Measurements from ENCODE around the gene KIAA0319L. TPM values are rescaled to one million over a fixed set of nuclear protein-coding genes. Genes with fewer than 3 reads are reported as not detected.

The KIAA0319L gene
- polyA plus RNA-seq, 1 donor (not counting 4 experiments of a cell fraction or from before 2014, with no cell fraction given), result 23.8 TPM

DNA sequence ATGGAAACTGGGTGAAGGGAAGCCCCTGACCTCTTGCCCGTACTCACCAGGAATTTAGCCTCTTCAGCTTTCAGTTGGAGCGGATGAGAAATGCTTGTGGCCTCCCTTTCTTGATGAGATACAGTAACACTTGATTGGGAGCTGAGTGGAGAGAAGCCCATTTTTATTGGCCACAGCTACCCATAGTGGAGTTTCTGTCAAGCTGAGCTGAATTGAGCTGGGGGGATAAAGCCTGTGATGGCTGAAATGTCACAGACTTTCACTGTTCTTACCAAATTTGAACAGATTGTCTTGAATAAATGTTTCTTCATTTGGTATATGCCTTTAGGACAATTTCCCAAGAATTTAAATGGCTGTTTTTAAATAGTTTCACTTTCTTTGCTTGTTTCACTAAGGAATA is 162.8 kb downstream of the KIAA0319L start:
- Histone ChIP-seq H3K79me2 (ENCODE audit: control insufficient read depth, insufficient read depth, low read length) (no peaks in the 10 kb centered on the region), H3K36me3 (ENCODE audit: control insufficient read depth in 2 of 2, extremely low read depth in 1 of 2, insufficient read depth in 2 of 2, low read length in 2 of 2) (peaks cover 11 to 31% of the 10 kb centered on the region in 2 experiments), H3K4me1 (ENCODE audit: control insufficient read depth, extremely low read depth, insufficient read depth, low read length) (no peaks in the 10 kb centered on the region), H3K27ac (ENCODE audit: control insufficient read depth, insufficient read depth, low read length) (no peak overlapping the region), H3K4me3 (ENCODE audit: control insufficient read depth in 2 of 3, extremely low read depth in 1 of 3, insufficient read depth in 2 of 3, low read depth in 1 of 3, low read length in 3 of 3) (no peak overlapping the region), H4K20me1 (ENCODE audit: control insufficient read depth, extremely low read depth, insufficient read depth, low read length) (no peaks in the 10 kb centered on the region), H3K4me2 (ENCODE audit: control insufficient read depth, extremely low read depth, insufficient read depth, low read depth, low read length) (no peak overlapping the region), H3K9me1 (ENCODE audit: control insufficient read depth, extremely low read depth, insufficient read depth, low read length) (no peaks in the 10 kb centered on the region), H3K9ac (ENCODE audit: control insufficient read depth, extremely low read depth, insufficient read depth, low read length) (no peak overlapping the region), H3K9me3 (ENCODE audit: control insufficient read depth, low read depth, low read length) (no peaks in the 10 kb centered on the region), H3K27me3 (ENCODE audit: control insufficient read depth, extremely low read depth, insufficient read depth, low read length) (no peaks in the 10 kb centered on the region), H2AFZ (ENCODE audit: control insufficient read depth, low read length) (no peak overlapping the region)
- dilution Hi-C loops (cut with MboI; ENCODE audit: extremely low pct_ligation_motif_present, low sequenced_read_pairs), result no loop called here
- DNase-seq (ENCODE audit: low read depth, low spot score), result no peak
- TF ChIP-seq EZH2 (IDR thresholded peaks at IDR 0.05; ENCODE audit: low read length) (no peak), CTCF (optimal IDR thresholded peaks at IDR 0.05 in 1 of 3, IDR thresholded peaks at IDR 0.05 in 1 of 3, conservative IDR thresholded peaks at IDR 0.05 in 1 of 3; ENCODE audit: extremely low read depth in 1 of 3, insufficient read depth in 2 of 3, low read length in 3 of 3) (no peak)
- no peak for FAIRE-seq

GRCh38 chr1:35390600-35391494 is 166.4 kb downstream of the KIAA0319L start:
- no peak for FAIRE-seq
- dilution Hi-C loops (cut with MboI; ENCODE audit: extremely low pct_ligation_motif_present, low sequenced_read_pairs), result no loop called here
- H3K4me3 ChIP-seq (ENCODE audit: control insufficient read depth in 2 of 3, extremely low read depth in 1 of 3, insufficient read depth in 2 of 3, low read depth in 1 of 3, low read length in 3 of 3), result no peak overlapping the region
- H3K4me2 ChIP-seq (ENCODE audit: control insufficient read depth, extremely low read depth, insufficient read depth, low read depth, low read length), result no peak overlapping the region
- no peaks in the 10 kb centered on the region for H3K9me3 ChIP-seq (ENCODE audit: control insufficient read depth, low read depth, low read length)
- H4K20me1 ChIP-seq (ENCODE audit: control insufficient read depth, extremely low read depth, insufficient read depth, low read length), result no peaks in the 10 kb centered on the region
- no peaks in the 10 kb centered on the region for H3K27me3 ChIP-seq (ENCODE audit: control insufficient read depth, extremely low read depth, insufficient read depth, low read length)
- no peak for DNase-seq (ENCODE audit: low read depth, low spot score)
- no peak overlapping the region for H2AFZ ChIP-seq (ENCODE audit: control insufficient read depth, low read length)
- H3K36me3 ChIP-seq (ENCODE audit: control insufficient read depth in 2 of 2, extremely low read depth in 1 of 2, insufficient read depth in 2 of 2, low read length in 2 of 2), result peaks cover 8 to 33% of the 10 kb centered on the region in 2 experiments
- H3K79me2 ChIP-seq (ENCODE audit: control insufficient read depth, insufficient read depth, low read length), result no peaks in the 10 kb centered on the region
- H3K4me1 ChIP-seq (ENCODE audit: control insufficient read depth, extremely low read depth, insufficient read depth, low read length), result no peaks in the 10 kb centered on the region
- no peak overlapping the region for H3K9ac ChIP-seq (ENCODE audit: control insufficient read depth, extremely low read depth, insufficient read depth, low read length)
- no peak overlapping the region for H3K27ac ChIP-seq (ENCODE audit: control insufficient read depth, insufficient read depth, low read length)
- TF ChIP-seq EZH2 (IDR thresholded peaks at IDR 0.05; ENCODE audit: low read length), result no peak
- TF ChIP-seq CTCF (optimal IDR thresholded peaks at IDR 0.05 in 1 of 3, IDR thresholded peaks at IDR 0.05 in 1 of 3, conservative IDR thresholded peaks at IDR 0.05 in 1 of 3; ENCODE audit: extremely low read depth in 1 of 3, insufficient read depth in 2 of 3, low read length in 3 of 3), result no peak
- no peaks in the 10 kb centered on the region for H3K9me1 ChIP-seq (ENCODE audit: control insufficient read depth, extremely low read depth, insufficient read depth, low read length)

Data from keratinocyte (primary cell).